HEK293 (cell line): ENCODE measurements around the gene STEAP3.

ENCODE experiments used
- MYNN ChIP-seq: fragments of 450-650 bp; formaldehyde crosslinking; IDR thresholded peaks from 2 replicates; pipeline ENCODE4 v1.5.1; 2016; ENCODE audit warnings: missing biosample characterization, missing genetic modification characterization, borderline replicate concordance
- OVOL3 ChIP-seq: fragments of 450-650 bp; formaldehyde crosslinking; IDR thresholded peaks from 2 replicates; pipeline ENCODE4 v1.5.1; 2016; ENCODE audit warnings: missing biosample characterization, missing genetic modification characterization
- SP2 ChIP-seq: fragments of 450-650 bp; formaldehyde crosslinking; IDR thresholded peaks from 2 replicates; pipeline ENCODE4 v1.5.1; 2016; ENCODE audit warnings: missing biosample characterization, missing genetic modification characterization
- TRIM28 ChIP-seq: IDR thresholded peaks from 2 replicates; pipeline ENCODE4 v1.6.1; 2011; ENCODE audit warnings: low read length, control low read depth, borderline replicate concordance
- ZFP69B ChIP-seq: fragments of 450-650 bp; formaldehyde crosslinking; IDR thresholded peaks from 2 replicates; pipeline ENCODE4 v1.5.1; 2016; ENCODE audit warnings: missing biosample characterization, missing genetic modification characterization
- ZNF132 ChIP-seq: fragments of 450-650 bp; formaldehyde crosslinking; IDR thresholded peaks from 2 replicates; pipeline ENCODE4 v1.5.1; 2017; ENCODE audit warnings: missing biosample characterization, missing genetic modification characterization, borderline replicate concordance
- ZNF169 ChIP-seq: fragments of 450-650 bp; formaldehyde crosslinking; IDR thresholded peaks from 2 replicates; pipeline ENCODE4 v1.5.1; 2016; ENCODE audit warnings: missing biosample characterization, missing genetic modification characterization
- ZNF184 ChIP-seq: fragments of 450-650 bp; IDR thresholded peaks from 2 replicates; pipeline ENCODE4 v1.5.1; 2018; ENCODE audit warnings: missing biosample characterization, mild to moderate bottlenecking, missing genetic modification characterization
- ZNF501 ChIP-seq: fragments of 450-650 bp; formaldehyde crosslinking; IDR thresholded peaks from 2 replicates; pipeline ENCODE4 v1.5.1; 2016; ENCODE audit warnings: missing biosample characterization, missing genetic modification characterization
- ZNF549 ChIP-seq: fragments of 450-650 bp; IDR thresholded peaks from 2 replicates; pipeline ENCODE4 v1.5.1; 2018; ENCODE audit warnings: missing biosample characterization, missing genetic modification characterization, mild to moderate bottlenecking, inconsistent platforms, moderate library complexity
- TF ChIP-seq, protein P1 (sequence below): fragments of 450-650 bp; formaldehyde crosslinking; IDR thresholded peaks from 2 replicates; pipeline ENCODE4 v1.5.1; 2016; ENCODE audit warnings: missing biosample characterization, missing genetic modification characterization
- TF ChIP-seq, protein P2 (sequence below): fragments of 450-650 bp; formaldehyde crosslinking; IDR thresholded peaks from 2 replicates; pipeline ENCODE4 v1.5.1; 2016; ENCODE audit warnings: missing biosample characterization, missing genetic modification characterization

DNA sequence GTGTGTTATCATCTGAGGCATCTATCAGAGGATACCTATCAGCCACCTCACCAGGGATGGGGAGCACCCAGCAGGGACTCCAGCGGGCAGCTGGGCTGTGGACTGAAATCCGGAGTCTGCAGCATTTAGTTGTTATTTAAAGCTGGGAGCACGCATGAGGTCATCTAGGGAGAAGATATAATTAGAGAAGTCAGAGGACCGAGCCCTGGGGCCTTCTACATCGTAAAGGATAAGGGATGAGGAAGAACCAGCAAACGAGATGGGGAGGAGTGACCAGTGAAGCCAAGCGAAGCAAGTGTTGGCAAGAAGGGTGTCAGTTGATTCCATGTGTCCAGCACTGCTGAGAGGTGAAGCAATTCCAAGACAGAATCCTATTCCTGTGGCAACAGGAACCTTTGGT, 70.3 kb downstream of the STEAP3 start:
- no peak for TF ChIP-seq SP2 (tag by site-specific recombination)
- TF ChIP-seq, protein P1, sequence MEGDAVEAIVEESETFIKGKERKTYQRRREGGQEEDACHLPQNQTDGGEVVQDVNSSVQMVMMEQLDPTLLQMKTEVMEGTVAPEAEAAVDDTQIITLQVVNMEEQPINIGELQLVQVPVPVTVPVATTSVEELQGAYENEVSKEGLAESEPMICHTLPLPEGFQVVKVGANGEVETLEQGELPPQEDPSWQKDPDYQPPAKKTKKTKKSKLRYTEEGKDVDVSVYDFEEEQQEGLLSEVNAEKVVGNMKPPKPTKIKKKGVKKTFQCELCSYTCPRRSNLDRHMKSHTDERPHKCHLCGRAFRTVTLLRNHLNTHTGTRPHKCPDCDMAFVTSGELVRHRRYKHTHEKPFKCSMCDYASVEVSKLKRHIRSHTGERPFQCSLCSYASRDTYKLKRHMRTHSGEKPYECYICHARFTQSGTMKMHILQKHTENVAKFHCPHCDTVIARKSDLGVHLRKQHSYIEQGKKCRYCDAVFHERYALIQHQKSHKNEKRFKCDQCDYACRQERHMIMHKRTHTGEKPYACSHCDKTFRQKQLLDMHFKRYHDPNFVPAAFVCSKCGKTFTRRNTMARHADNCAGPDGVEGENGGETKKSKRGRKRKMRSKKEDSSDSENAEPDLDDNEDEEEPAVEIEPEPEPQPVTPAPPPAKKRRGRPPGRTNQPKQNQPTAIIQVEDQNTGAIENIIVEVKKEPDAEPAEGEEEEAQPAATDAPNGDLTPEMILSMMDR, result no peak
- TF ChIP-seq, protein P2, sequence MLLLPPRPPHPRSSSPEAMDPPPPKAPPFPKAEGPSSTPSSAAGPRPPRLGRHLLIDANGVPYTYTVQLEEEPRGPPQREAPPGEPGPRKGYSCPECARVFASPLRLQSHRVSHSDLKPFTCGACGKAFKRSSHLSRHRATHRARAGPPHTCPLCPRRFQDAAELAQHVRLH (tag by site-specific recombination), result no peak
- no peak for TF ChIP-seq ZFP69B (tag by site-specific recombination)
- TF ChIP-seq OVOL3 (tag by site-specific recombination), result no peak
- TF ChIP-seq ZNF549 (tag by site-specific recombination), result no peak
- TF ChIP-seq TRIM28, result no peak
- no peak for TF ChIP-seq ZNF132 (tag by site-specific recombination)
- no peak for TF ChIP-seq ZNF184
- no peak for TF ChIP-seq ZNF501 (tag by site-specific recombination)
- TF ChIP-seq MYNN (tag by site-specific recombination), result no peak
- no peak for TF ChIP-seq ZNF169 (tag by site-specific recombination)
